Stimulated activated naive B cell treated with anti-CD40 and anti-IgM and Interleukin-4, amounts not matched to agents 10 μg/mL and 1 μg/mL and 100 μg/mL, for 72 hours (primary cell): Measurements from ENCODE around the gene FGD3.
"Not testable (repeated sequence)": the region's sequence is repeated elsewhere in the genome, so short reads cannot be mapped to it uniquely, and the experiment has no call there.

ENCODE experiments used
- ATAC-seq, 2 donors: fragments of 150-1000 bp; cut with Tn5 transposase; replicated peaks; 2 replicates each; pipeline ENCODE4 v1.10.0; 2021; ENCODE audit warnings: moderate library complexity in 1 of 2
- DNase-seq: peaks from one replicate; pipeline ENCODE4 v3.0.0; 2021
- H3K27ac Mint-ChIP-seq: one replicate; pipeline ENCODE4 v1.8.0; 2022; ENCODE audit warnings: mild to moderate bottlenecking, mixed read lengths
- H3K27me3 Mint-ChIP-seq, 2 donors: one replicate each; pipeline ENCODE4 v1.8.0; 2022; ENCODE audit warnings: mixed read lengths in 2 of 2
- H3K36me3 Mint-ChIP-seq, 2 donors: one replicate each; pipeline ENCODE4 v1.8.0; 2022; ENCODE audit warnings: mixed read lengths in 2 of 2, mild to moderate bottlenecking in 1 of 2
- H3K4me1 Mint-ChIP-seq, 2 donors: one replicate each; pipeline ENCODE4 v1.8.0; 2022; ENCODE audit warnings: mixed read lengths in 2 of 2, mild to moderate bottlenecking in 1 of 2
- H3K4me3 Mint-ChIP-seq, 2 donors: one replicate each; pipeline ENCODE4 v1.8.0; 2022; ENCODE audit warnings: mild to moderate bottlenecking in 2 of 2, mixed read lengths in 2 of 2, moderate library complexity in 1 of 2
- H3K9me3 Mint-ChIP-seq, 2 donors: one replicate each; pipeline ENCODE4 v1.8.0; 2022; ENCODE audit warnings: mixed read lengths in 2 of 2, mild to moderate bottlenecking in 1 of 2

FGD3 gene

GRCh38 chr9:92947268-92948037 is at the start of gene FGD3:
FGD3 (plus strand) TSS chr9:92947523; CDS start chr9:92976257, 28,734 bp downstream.
- Mint-ChIP-seq H3K4me3 (peak within 1 kb of the TSS; percentile 76), H3K36me3 (no peaks in the 10 kb centered on the region), H3K27me3 (peaks cover 36 to 38% of the 10 kb centered on the region in 2 donors), H3K27ac (no peak within 1 kb of the TSS), H3K4me1 (peaks cover 4 to 7% of the 10 kb centered on the region in 2 donors), H3K9me3 (no peaks in the 10 kb centered on the region)
- ATAC-seq (peak; percentile 74 to 82), DNase-seq (no peak)

GRCh38 chr9:92905137-92905536 is 42.2 kb upstream of the FGD3 start:
- ATAC-seq, H3K4me1 Mint-ChIP-seq, H3K4me3 Mint-ChIP-seq, H3K9me3 Mint-ChIP-seq, H3K36me3 Mint-ChIP-seq, H3K27ac Mint-ChIP-seq, DNase-seq: not testable (repeated sequence)
- peaks cover 12 to 24% of the 10 kb centered on the region in 2 donors for H3K27me3 Mint-ChIP-seq

DNA sequence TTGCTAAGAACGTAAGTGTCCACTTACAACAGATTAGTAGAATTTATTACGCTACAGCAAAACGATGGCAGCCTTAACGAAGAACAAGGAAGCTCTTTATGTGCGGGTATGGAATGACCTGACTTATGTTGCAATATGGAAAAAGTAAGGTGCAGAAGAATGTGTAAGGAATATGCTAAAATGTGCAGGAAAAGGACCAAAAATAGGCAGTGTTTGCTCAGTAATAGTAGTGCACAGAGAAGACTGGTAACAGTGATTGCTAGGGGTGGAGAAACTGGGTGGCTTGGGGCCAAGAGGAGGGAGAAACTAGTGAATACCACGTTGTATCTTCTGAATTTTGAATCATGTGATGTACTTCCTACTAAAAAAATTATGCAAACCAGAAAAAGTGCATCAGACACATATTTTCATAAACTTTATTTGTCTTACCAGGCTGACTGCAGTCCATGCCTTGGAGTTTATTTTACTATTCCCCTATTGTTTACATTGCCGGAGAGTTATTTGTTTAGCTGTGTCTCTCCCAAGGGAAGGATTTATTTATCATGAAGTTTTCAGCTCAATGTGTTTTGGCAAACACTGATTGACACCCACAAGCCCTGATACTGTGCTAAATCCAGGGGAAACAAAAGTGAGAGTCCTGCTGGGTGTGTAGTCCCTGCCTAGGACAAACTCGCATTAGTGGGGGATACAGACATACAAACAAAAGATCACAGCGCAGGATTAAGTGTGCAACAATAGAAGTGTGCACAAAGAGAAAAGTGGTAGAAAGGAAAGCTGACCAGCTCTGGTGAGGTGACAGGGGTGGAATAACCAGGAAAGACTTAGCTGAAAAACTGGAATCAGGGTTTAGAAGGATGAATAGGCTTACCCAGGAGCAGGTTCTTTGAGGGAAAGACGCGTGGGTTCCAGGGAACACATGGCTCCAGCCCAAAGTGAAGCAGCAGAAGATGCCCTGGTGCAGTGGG is 35.5 kb upstream of the FGD3 start:
- DNase-seq (no peak), ATAC-seq (no peak)
- no peak overlapping the region for H3K4me3 Mint-ChIP-seq
- no peak overlapping the region for H3K27ac Mint-ChIP-seq
- no peaks in the 10 kb centered on the region for H3K36me3 Mint-ChIP-seq
- H3K9me3 Mint-ChIP-seq = no peaks in the 10 kb centered on the region
- H3K4me1 Mint-ChIP-seq = peaks cover under 1% of the 10 kb centered on the region in 2 donors
- H3K27me3 Mint-ChIP-seq = peaks cover 33 to 55% of the 10 kb centered on the region in 2 donors

DNA sequence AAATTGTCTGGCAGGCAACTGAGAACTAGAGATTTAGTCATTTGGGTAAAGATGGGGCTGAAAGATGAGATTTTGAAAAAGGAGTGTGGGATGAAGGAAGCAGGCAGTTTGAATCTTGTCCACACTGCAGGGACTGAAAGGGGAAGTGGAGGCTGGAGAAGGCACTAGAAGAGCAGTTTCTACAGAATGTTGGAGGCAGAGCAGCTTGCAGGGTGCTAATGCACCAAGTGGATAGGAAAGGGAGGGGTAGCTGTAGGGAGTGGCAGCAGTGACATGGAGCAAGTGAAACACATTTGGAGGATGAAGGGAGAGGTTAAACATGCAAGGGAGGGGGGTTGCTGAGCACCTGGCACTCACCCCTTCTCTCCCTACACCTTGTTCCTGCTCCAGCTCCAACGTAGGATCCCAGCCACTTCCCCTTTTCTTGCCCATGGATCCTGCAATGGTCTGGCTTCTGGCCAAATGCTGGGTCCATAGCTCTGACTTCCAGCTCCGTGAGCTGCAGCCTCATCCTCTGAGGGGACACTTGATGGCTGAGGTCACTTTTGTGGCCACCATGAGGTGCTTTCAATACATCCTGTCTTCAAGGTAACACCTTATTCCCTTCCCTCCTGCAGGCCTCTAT is 30.0 kb upstream of the FGD3 start:
- Mint-ChIP-seq H3K27me3 (peaks cover 12 to 22% of the 10 kb centered on the region in 2 donors), H3K9me3 (no peaks in the 10 kb centered on the region), H3K27ac (no peak overlapping the region), H3K4me3 (no peak overlapping the region), H3K4me1 (peaks cover 10 to 12% of the 10 kb centered on the region in 2 donors), H3K36me3 (no peaks in the 10 kb centered on the region)
- DNase-seq = no peak
- peak; percentile 53 to 60 for ATAC-seq

DNA sequence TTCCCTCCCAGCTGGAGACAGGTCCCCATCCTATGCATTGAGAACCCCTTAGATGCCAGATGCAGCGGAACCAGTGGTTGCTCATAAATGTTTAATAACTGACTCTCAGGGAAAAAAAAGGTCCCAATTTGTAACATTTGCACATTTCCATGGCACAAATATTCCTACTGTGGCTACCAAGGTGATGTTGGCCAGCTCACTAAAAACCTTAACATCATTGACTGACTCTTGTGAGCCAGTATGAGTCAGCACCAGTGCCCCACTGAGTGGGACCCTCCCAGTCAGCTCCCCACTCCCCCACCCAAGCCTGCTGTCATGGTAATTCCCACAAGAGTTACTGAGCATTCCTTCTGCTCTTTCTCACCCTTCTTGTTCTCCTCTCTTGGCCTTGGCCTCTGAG is 26.9 kb upstream of the FGD3 start:
- Mint-ChIP-seq H3K36me3 (no peaks in the 10 kb centered on the region), H3K4me3 (no peak overlapping the region), H3K27ac (no peak overlapping the region), H3K9me3 (no peaks in the 10 kb centered on the region), H3K27me3 (peaks cover 0 to 5% of the 10 kb centered on the region in 2 donors), H3K4me1 (peaks cover 10 to 12% of the 10 kb centered on the region in 2 donors)
- DNase-seq = no peak
- ATAC-seq = no peak

DNA sequence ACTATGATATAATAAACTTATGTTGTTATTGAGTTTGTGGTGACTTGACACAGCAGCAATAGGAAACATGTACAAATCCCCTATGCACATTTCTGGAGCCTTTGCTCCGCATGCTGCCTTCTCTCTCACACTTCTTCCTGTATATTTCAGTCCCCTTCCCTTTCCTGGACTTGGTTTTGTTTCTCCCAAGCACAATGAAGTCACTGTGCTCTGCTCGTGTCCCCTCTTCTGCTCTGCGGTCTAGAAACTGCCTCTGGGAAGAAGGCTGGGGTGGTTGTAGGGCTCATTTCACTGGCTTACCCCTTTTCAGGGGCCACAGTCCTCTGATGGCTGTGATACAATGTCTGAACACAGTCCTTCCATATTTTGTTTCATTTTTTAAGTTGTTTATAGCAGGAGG is 15.7 kb upstream of the FGD3 start:
- no peak for ATAC-seq
- DNase-seq = no peak
- Mint-ChIP-seq H3K9me3 (no peaks in the 10 kb centered on the region), H3K27me3 (peaks cover 15 to 19% of the 10 kb centered on the region in 2 donors), H3K36me3 (no peaks in the 10 kb centered on the region), H3K4me3 (no peak overlapping the region), H3K27ac (no peak overlapping the region), H3K4me1 (no peaks in the 10 kb centered on the region)

- ATAC-seq = no peak
- Mint-ChIP-seq H3K27ac (no peak overlapping the region), H3K9me3 (no peaks in the 10 kb centered on the region), H3K4me1 (no peaks in the 10 kb centered on the region), H3K27me3 (peaks cover 17 to 32% of the 10 kb centered on the region in 2 donors), H3K4me3 (no peak overlapping the region), H3K36me3 (no peaks in the 10 kb centered on the region)
- DNase-seq = no peak
Measured at GRCh38 chr9:92934321-92934720, 13.0 kb upstream of the FGD3 start.

GRCh38 chr9:92938025-92938424 is 9.3 kb upstream of the FGD3 start:
- ATAC-seq (no peak), DNase-seq (no peak)
- Mint-ChIP-seq H3K9me3 (no peaks in the 10 kb centered on the region), H3K4me1 (no peaks in the 10 kb centered on the region), H3K27ac (no peak overlapping the region), H3K27me3 (peaks cover 32 to 35% of the 10 kb centered on the region in 2 donors), H3K4me3 (no peak overlapping the region), H3K36me3 (no peaks in the 10 kb centered on the region)

GRCh38 chr9:92941861-92942260 is 5.5 kb upstream of the FGD3 start:
- Mint-ChIP-seq H3K9me3 (no peaks in the 10 kb centered on the region), H3K4me1 (peaks cover 0 to 3% of the 10 kb centered on the region in 2 donors), H3K4me3 (no peak overlapping the region), H3K36me3 (no peaks in the 10 kb centered on the region), H3K27ac (no peak overlapping the region), H3K27me3 (peaks cover 25 to 26% of the 10 kb centered on the region in 2 donors)
- DNase-seq (no peak), ATAC-seq (no peak)

DNA sequence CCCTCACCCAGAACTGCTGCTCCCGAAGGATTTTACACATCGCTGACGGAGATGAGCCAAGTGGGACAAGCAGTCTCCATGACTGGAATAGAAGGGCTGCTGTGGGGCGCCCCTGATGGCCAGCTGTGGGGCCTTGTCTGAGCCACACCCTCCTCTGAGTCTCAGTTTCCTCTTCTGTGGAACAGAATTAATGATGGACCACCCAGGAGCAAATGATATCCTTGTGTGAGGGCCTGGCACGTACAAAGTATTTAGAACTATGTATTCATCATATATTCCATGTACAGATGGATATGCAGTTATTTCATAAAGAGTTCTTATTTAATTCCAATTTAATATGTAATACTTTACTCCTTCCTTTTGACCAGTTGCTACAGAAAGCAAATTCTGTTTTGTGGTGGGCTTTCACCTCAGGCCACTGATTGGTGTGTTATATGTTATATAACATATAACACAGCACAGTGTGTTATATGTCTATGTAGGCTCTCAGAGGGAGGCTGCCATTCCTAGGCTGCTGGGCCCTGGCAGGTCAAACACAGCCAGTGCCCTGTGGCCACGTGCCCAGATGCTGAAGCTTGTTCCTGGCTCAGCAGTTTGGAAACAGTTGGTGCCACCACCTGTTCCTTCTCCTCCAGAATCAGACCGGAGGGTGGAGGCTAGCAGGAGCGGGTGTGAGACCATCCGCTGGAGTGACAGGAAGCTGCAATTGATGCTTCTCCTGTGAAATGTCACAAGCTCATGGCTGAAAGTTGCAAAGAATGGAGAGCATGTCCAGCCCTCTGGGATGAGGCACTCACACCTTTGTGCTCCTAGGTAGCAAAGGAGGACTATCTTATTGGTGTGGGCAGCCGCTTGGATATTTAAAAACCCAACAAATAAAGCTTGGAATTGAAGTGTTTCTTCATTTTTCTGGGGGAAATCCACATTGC is 4.4 kb upstream of the FGD3 start:
- Mint-ChIP-seq H3K27ac (no peak overlapping the region), H3K36me3 (no peaks in the 10 kb centered on the region), H3K9me3 (no peaks in the 10 kb centered on the region), H3K4me1 (peaks cover 4 to 7% of the 10 kb centered on the region in 2 donors), H3K27me3 (peaks cover 29 to 30% of the 10 kb centered on the region in 2 donors), H3K4me3 (no peak overlapping the region)
- DNase-seq = no peak
- ATAC-seq = no peak

DNA sequence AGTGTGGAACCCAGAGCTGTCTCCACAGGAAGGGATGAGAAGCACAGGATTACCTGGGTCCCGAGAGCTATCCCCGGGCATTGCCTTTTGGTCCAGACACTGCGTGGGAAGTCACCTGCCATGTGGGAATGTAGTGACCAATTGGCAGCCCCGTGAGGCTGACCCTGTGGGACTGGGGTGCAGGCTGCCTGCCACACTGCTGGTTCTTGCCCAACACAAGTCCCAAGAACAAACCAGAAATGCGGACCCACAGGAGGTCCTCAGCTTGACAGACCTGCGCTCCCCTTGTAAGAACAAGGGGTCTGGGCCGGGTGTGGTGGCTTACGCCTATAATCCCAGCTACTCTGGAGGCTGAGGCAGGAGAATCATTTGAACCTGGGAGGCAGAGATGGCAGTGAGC is 2.4 kb upstream of the FGD3 start:
- Mint-ChIP-seq H3K9me3 (no peaks in the 10 kb centered on the region), H3K4me1 (peaks cover 4 to 7% of the 10 kb centered on the region in 2 donors), H3K27ac (no peak overlapping the region), H3K36me3 (no peaks in the 10 kb centered on the region), H3K4me3 (no peak overlapping the region), H3K27me3 (peaks cover 37 to 38% of the 10 kb centered on the region in 2 donors)
- DNase-seq = no peak
- ATAC-seq = no peak

- DNase-seq (no peak), ATAC-seq (no peak)
- Mint-ChIP-seq H3K9me3 (no peaks in the 10 kb centered on the region), H3K4me3 (no peak overlapping the region), H3K27me3 (peaks cover 35 to 38% of the 10 kb centered on the region in 2 donors), H3K36me3 (no peaks in the 10 kb centered on the region), H3K4me1 (peaks cover 4 to 7% of the 10 kb centered on the region in 2 donors), H3K27ac (no peak overlapping the region)
Measured at GRCh38 chr9:92945796-92946195, 1.5 kb upstream of the FGD3 start.

GRCh38 chr9:92948038-92948534 is 763 bp downstream of the FGD3 start:
- DNase-seq (no peak), ATAC-seq (no peak)
- H3K27ac Mint-ChIP-seq = no peak overlapping the region
- peaks cover 36 to 38% of the 10 kb centered on the region in 2 donors for H3K27me3 Mint-ChIP-seq
- H3K9me3 Mint-ChIP-seq = no peaks in the 10 kb centered on the region
- no peak overlapping the region for H3K4me3 Mint-ChIP-seq
- peaks cover 4 to 7% of the 10 kb centered on the region in 2 donors for H3K4me1 Mint-ChIP-seq
- H3K36me3 Mint-ChIP-seq = no peaks in the 10 kb centered on the region
